DOHH2 (cell line): ENCODE measurements around the gene TRMT1.

Source experiments
- H3F3A ChIP-seq: fragments of 200-600 bp; sonication (generic), shearing (Covaris generic); 2 replicates; pipeline ENCODE4 v1.6.0; 2016; ENCODE audit warnings: antibody characterized with exemption, mild to moderate bottlenecking; ENCODE audit not compliant: control insufficient read depth, insufficient read depth
- H3K27ac ChIP-seq: fragments of 200-600 bp; sonication (generic); 2 replicates; pipeline ENCODE4 v1.5.1; 2014; ENCODE audit warnings: low read depth, mild to moderate bottlenecking, low read length, moderate library complexity
- H3K27me3 ChIP-seq: fragments of 200-600 bp; sonication (generic); 2 replicates; pipeline ENCODE4 v1.6.1; 2014; ENCODE audit warnings: mild to moderate bottlenecking, low read length, mixed read lengths; ENCODE audit not compliant: control insufficient read depth
- H3K36me3 ChIP-seq: fragments of 200-600 bp; sonication (generic); 2 replicates; pipeline ENCODE4 v1.6.1; 2014; ENCODE audit warnings: mild to moderate bottlenecking, low read length, moderate library complexity, mixed read lengths; ENCODE audit not compliant: control insufficient read depth
- H3K4me1 ChIP-seq: fragments of 200-600 bp; sonication (generic); 2 replicates; pipeline ENCODE4 v1.6.1; 2014; ENCODE audit warnings: mild to moderate bottlenecking, low read length, mixed read lengths; ENCODE audit not compliant: control insufficient read depth
- H3K4me2 ChIP-seq: fragments of 200-600 bp; sonication (generic); 2 replicates; pipeline ENCODE4 v1.6.0; 2014; ENCODE audit warnings: mild to moderate bottlenecking, low read length, moderate library complexity
- H3K4me3 ChIP-seq: fragments of 200-600 bp; sonication (generic); 2 replicates; pipeline ENCODE4 v1.5.1; 2014; ENCODE audit warnings: mild to moderate bottlenecking, low read length, mixed read lengths
- H3K79me2 ChIP-seq: fragments of 200-600 bp; sonication (generic); 2 replicates; pipeline ENCODE4 v1.6.1; 2014; ENCODE audit warnings: mild to moderate bottlenecking, low read length, mixed read lengths; ENCODE audit not compliant: control insufficient read depth
- H3K9me2 ChIP-seq: fragments of 200-600 bp; sonication (generic); replicated peaks from 2 replicates; pipeline ENCODE4 v1.6.1; 2014; ENCODE audit warnings: mild to moderate bottlenecking, low read length, mixed read lengths; ENCODE audit not compliant: control insufficient read depth
- H3K9me3 ChIP-seq: fragments of 200-600 bp; sonication (generic); 2 replicates; pipeline ENCODE4 v1.6.1; 2014; ENCODE audit warnings: antibody characterized with exemption, low read length, mixed read lengths; ENCODE audit not compliant: control insufficient read depth, insufficient read depth
- H4K20me1 ChIP-seq: fragments of 200-600 bp; sonication (generic); 2 replicates; pipeline ENCODE4 v1.6.0; 2014; ENCODE audit warnings: low read depth, mild to moderate bottlenecking, antibody characterized with exemption, low read length, moderate library complexity; ENCODE audit not compliant: control insufficient read depth, insufficient read depth
- CTCF ChIP-seq: fragments of 200-600 bp; sonication (generic); IDR thresholded peaks from one replicate; pipeline ENCODE4 v1.5.1; 2014; ENCODE audit warnings: antibody characterized with exemption, mild to moderate bottlenecking, low read depth, low read length; ENCODE audit not compliant: poor library complexity, severe bottlenecking
- EZH2phosphoT487 ChIP-seq: fragments of 200-600 bp; sonication (generic); IDR thresholded peaks from 2 replicates; pipeline ENCODE4 v1.6.1; 2017; ENCODE audit warnings: borderline replicate concordance, mild to moderate bottlenecking, antibody characterized with exemption, low read length, moderate library complexity, mixed read lengths

TRMT1 gene

DNA sequence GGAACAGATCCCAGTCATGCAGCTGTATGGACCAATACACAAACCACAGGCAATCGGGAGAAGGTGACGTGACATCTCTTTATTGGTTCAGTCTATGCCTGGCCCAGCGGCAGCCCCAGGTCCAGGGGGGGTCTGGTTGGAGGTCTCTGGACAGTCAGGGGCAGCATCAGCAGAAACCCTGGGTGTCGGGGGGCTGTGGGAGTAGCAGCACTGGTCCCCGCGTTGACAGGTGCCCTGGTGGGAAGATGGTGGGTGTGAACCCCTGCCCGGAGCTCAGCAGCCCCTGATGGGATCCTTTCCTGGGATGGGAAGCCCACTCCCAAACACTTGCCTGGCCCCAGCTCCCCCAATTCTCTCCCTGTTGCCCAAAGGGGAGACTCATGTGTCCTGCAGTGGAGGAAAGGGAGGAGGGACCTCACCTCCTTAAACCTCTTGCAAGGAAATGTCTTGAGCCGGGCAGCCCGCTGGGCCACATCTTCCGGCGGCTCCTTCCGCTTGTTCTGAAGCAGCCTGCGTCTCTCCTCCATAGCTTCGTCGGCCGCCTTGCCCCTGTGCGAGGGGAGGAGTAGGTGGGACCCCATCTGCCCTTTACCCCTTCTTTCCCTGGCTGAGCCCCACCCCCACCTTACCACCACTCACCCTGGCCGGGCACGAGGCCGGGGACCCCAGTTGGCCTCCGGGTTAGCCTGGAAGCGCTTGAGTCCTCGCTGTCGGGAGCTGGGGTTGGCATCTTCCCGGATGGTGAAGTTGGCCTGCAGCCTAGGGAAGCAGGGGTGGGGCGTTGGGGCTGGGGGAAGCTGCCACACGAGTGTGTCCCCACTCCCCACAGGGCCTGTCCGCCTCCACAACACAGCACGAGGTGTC lies 11.5 kb downstream of the TRMT1 start:
- Histone ChIP-seq H3K4me1 (peaks cover 51% of the 10 kb centered on the region), H3K4me2 (peak overlapping the region; percentile 100), H3K27ac (peak overlapping the region; percentile 99), H3K9me2 (no peaks in the 10 kb centered on the region), H3F3A (peaks cover 36% of the 10 kb centered on the region), H3K4me3 (peak overlapping the region; percentile 88), H3K79me2 (peaks cover 41% of the 10 kb centered on the region), H3K9me3 (no peaks in the 10 kb centered on the region), H3K36me3 (peaks cover 49% of the 10 kb centered on the region), H4K20me1 (no peaks in the 10 kb centered on the region; the same call in 1 of the 2 replicates), H3K27me3 (no peaks in the 10 kb centered on the region)
- TF ChIP-seq EZH2phosphoT487, result no peak
- TF ChIP-seq CTCF, result peak; percentile 59

DNA sequence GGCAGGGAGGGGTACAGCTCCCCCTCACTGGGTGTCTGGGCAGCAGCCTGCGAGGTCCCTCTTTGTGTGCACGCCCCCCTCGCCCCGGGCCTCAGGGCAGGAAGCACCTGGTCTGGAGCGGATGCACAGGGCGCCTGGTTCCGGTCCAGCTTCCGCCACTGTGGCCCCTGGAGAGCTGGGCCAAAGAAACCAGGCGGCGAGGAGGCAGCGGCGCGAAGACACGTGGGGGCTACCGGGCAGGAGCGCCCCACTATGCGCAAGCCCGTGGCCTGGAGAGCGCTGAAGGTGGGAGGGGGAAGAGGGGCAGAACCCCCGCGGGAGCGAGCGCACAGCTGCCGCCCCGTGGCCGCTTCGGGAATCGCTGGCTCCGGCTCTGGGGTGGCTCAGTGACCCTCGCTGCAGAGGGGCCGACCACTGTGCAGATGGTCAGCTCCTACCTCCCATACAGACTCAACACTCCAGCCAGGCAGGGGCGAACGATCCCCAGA lies 12.1 kb downstream of the TRMT1 start:
- H4K20me1 ChIP-seq, result no peaks in the 10 kb centered on the region; the same call in 1 of the 2 replicates
- H3K4me1 ChIP-seq, result peaks cover 58% of the 10 kb centered on the region
- no peaks in the 10 kb centered on the region for H3K27me3 ChIP-seq
- H3K4me2 ChIP-seq, result peak overlapping the region; percentile 100
- peaks cover 49% of the 10 kb centered on the region for H3K36me3 ChIP-seq
- peak overlapping the region; percentile 99 for H3K27ac ChIP-seq
- peak overlapping the region; percentile 88 for H3K4me3 ChIP-seq
- peaks cover 40% of the 10 kb centered on the region for H3F3A ChIP-seq
- TF ChIP-seq EZH2phosphoT487, result no peak
- peak; percentile 99 for TF ChIP-seq CTCF
- no peaks in the 10 kb centered on the region for H3K9me3 ChIP-seq
- no peaks in the 10 kb centered on the region for H3K9me2 ChIP-seq
- peaks cover 46% of the 10 kb centered on the region for H3K79me2 ChIP-seq

- no peaks in the 10 kb centered on the region; the same call in 1 of the 2 replicates for H4K20me1 ChIP-seq
- H3K36me3 ChIP-seq, result peaks cover 49% of the 10 kb centered on the region
- H3K4me1 ChIP-seq, result peaks cover 64% of the 10 kb centered on the region
- peaks cover 40% of the 10 kb centered on the region for H3F3A ChIP-seq
- TF ChIP-seq CTCF (no peak), EZH2phosphoT487 (no peak)
- peak overlapping the region; percentile 99 for H3K27ac ChIP-seq
- H3K9me3 ChIP-seq, result no peaks in the 10 kb centered on the region
- no peaks in the 10 kb centered on the region for H3K9me2 ChIP-seq
- peak overlapping the region; percentile 86 for H3K4me3 ChIP-seq
- H3K79me2 ChIP-seq, result peaks cover 51% of the 10 kb centered on the region
- peak overlapping the region; percentile 100 for H3K4me2 ChIP-seq
- no peaks in the 10 kb centered on the region for H3K27me3 ChIP-seq
These were observed 12.8 kb downstream of the TRMT1 start for GRCh38 chr19:13103581-13104359.
